IMR-90 (cell line): ENCODE results near the gene ZMYM4. TPM values are rescaled to one million over a fixed set of nuclear protein-coding genes. Genes with fewer than 3 reads are reported as not detected.
A peak's percentile ranks its signal among the peaks of the same experiment; 100 is the strongest.

Experiments used
- ATAC-seq: fragments of 200-7000 bp; cut with Tn5 transposase; 2 replicates; pipeline ENCODE4 v1.9.1; 2020; ENCODE audit warnings: low read depth, mild to moderate bottlenecking, moderate library complexity
- BruUV-seq: library from RNA; stranded (reverse); fragments of 400-500 nt; replicated peaks from 2 replicates; lab custom pipeline; 2021; lab: Mats Ljungman, UMichigan
- CTCF ChIA-PET: fragments of 300-600 bp; formaldehyde crosslinking; extraction: SDS; loops from one replicate; lab custom pipeline; 2021; ENCODE audit warnings: antibody characterized with exemption; lab: Yijun Ruan, JAX
- POLR2A ChIA-PET: fragments of 300-600 bp; sonication (Branson Sonifier 250); formaldehyde crosslinking; loops from one replicate; lab custom pipeline; 2022; ENCODE audit warnings: antibody characterized with exemption; ENCODE audit not compliant: unreplicated experiment; lab: Charles Lee
- DNase-seq: peaks from one replicate; pipeline ENCODE4 v3.0.0; 2013
- H2AFZ ChIP-seq: replicated peaks from 2 replicates; pipeline ENCODE3; 2013; ENCODE audit warnings: low read length, mild to moderate bottlenecking; ENCODE audit not compliant: poor library complexity
- H2AK5ac ChIP-seq: 2 replicates; pipeline ENCODE4 v1.6.1; 2013; ENCODE audit warnings: low read depth, low read length, inconsistent platforms
- H2AK9ac ChIP-seq: replicated peaks from 2 replicates; pipeline ENCODE3; 2013; ENCODE audit warnings: mild to moderate bottlenecking, low read depth, low read length, moderate library complexity; ENCODE audit not compliant: poor library complexity
- H2BK120ac ChIP-seq: 2 replicates; pipeline ENCODE4 v1.6.1; 2013; ENCODE audit warnings: low read depth, low read length, inconsistent platforms
- H2BK15ac ChIP-seq: 3 replicates; pipeline ENCODE4 v1.6.1; 2013; ENCODE audit warnings: low read depth, low read length, inconsistent platforms
- H2BK20ac ChIP-seq: 2 replicates; pipeline ENCODE4 v1.6.1; 2013; ENCODE audit warnings: low read depth, mild to moderate bottlenecking, inconsistent platforms, low read length, moderate library complexity
- H2BK5ac ChIP-seq: 2 replicates; pipeline ENCODE4 v1.6.1; 2013; ENCODE audit warnings: mild to moderate bottlenecking, low read depth, low read length, inconsistent platforms; ENCODE audit not compliant: poor library complexity, severe bottlenecking
- H3K14ac ChIP-seq: replicated peaks from 2 replicates; pipeline ENCODE4 v1.6.1; 2013; ENCODE audit warnings: low read depth, low read length, inconsistent platforms
- H3K18ac ChIP-seq: 2 replicates; pipeline ENCODE4 v1.6.1; 2013; ENCODE audit warnings: low read depth, low read length, control low read depth
- H3K23ac ChIP-seq: 2 replicates; pipeline ENCODE4 v1.6.1; 2013; ENCODE audit warnings: low read depth, low read length, inconsistent platforms
- H3K27ac ChIP-seq: 2 replicates; pipeline ENCODE4 v1.5.1; 2013; ENCODE audit warnings: mild to moderate bottlenecking, control low read depth, low read length; ENCODE audit not compliant: insufficient read depth
- H3K27me3 ChIP-seq: 2 replicates; pipeline ENCODE4 v1.6.1; 2013; ENCODE audit warnings: low read length; ENCODE audit not compliant: control insufficient read depth, insufficient read depth
- H3K36me3 ChIP-seq: 2 replicates; pipeline ENCODE4 v1.6.1; 2013; ENCODE audit warnings: low read length, mixed read lengths; ENCODE audit not compliant: control insufficient read depth, insufficient read depth
- H3K4ac ChIP-seq: 2 replicates; pipeline ENCODE4 v1.6.1; 2013; ENCODE audit warnings: low read depth, low read length, inconsistent platforms
- H3K4me1 ChIP-seq: 2 replicates; pipeline ENCODE4 v1.6.1; 2013; ENCODE audit warnings: low read length, mixed read lengths; ENCODE audit not compliant: control insufficient read depth, insufficient read depth
- H3K4me2 ChIP-seq: 2 replicates; pipeline ENCODE4 v1.6.1; 2013; ENCODE audit warnings: low read depth, mild to moderate bottlenecking, control low read depth, low read length, moderate library complexity
- H3K4me3 ChIP-seq: 2 replicates; pipeline ENCODE4 v1.5.1; 2013; ENCODE audit warnings: low read depth, mild to moderate bottlenecking, control low read depth, low read length, moderate library complexity; ENCODE audit not compliant: insufficient read depth
- H3K56ac ChIP-seq: 2 replicates; pipeline ENCODE4 v1.6.1; 2013; ENCODE audit warnings: low read length, inconsistent platforms; ENCODE audit not compliant: insufficient read depth; ENCODE audit errors: extremely low read depth
- H3K79me1 ChIP-seq, 2 experiments: 2 replicates each; pipeline ENCODE4 v1.6.1; 2013; ENCODE audit warnings: low read length in 2 of 2, inconsistent platforms in 1 of 2, low read depth in 1 of 2
- H3K9ac ChIP-seq: 2 replicates; pipeline ENCODE4 v1.6.1; 2013; ENCODE audit warnings: low read depth, low read length, control low read depth
- H3K9me1 ChIP-seq: 2 replicates; pipeline ENCODE4 v1.6.1; 2013; ENCODE audit warnings: low read length, inconsistent platforms; ENCODE audit not compliant: insufficient read depth
- H3K9me3 ChIP-seq: 2 replicates; pipeline ENCODE4 v1.6.1; 2013; ENCODE audit warnings: low read length; ENCODE audit not compliant: control insufficient read depth, insufficient read depth
- H4K20me1 ChIP-seq: 2 replicates; pipeline ENCODE4 v1.6.1; 2013; ENCODE audit warnings: low read length, inconsistent platforms; ENCODE audit not compliant: insufficient read depth
- H4K5ac ChIP-seq: 2 replicates; pipeline ENCODE4 v1.6.1; 2013; ENCODE audit warnings: mild to moderate bottlenecking, low read depth, low read length, control low read depth
- H4K8ac ChIP-seq, 2 experiments: 2 replicates each; pipeline ENCODE4 v1.6.1; 2013; ENCODE audit warnings: low read depth in 2 of 2, low read length in 2 of 2, control low read depth in 1 of 2, inconsistent platforms in 1 of 2
- H4K91ac ChIP-seq: 2 replicates; pipeline ENCODE4 v1.6.1; 2013; ENCODE audit warnings: low read depth, low read length, inconsistent platforms; ENCODE audit not compliant: insufficient read depth
- BHLHE40 ChIP-seq: fragments of 150-350 bp; IDR thresholded peaks from 2 replicates; pipeline ENCODE4 v1.6.1; 2016; ENCODE audit warnings: mild to moderate bottlenecking, low read depth, low read length
- CEBPB ChIP-seq: IDR thresholded peaks from 2 replicates; pipeline ENCODE4 v1.6.1; 2012; ENCODE audit warnings: low read depth, low read length, improper control_type of control experiment
- CHD1 ChIP-seq: IDR thresholded peaks from 2 replicates; pipeline ENCODE4 v1.6.1; 2012; ENCODE audit warnings: low read depth, low read length, improper control_type of control experiment
- RCOR1 ChIP-seq: IDR thresholded peaks from 2 replicates; pipeline ENCODE4 v1.6.1; 2012; ENCODE audit warnings: mild to moderate bottlenecking, low read length, improper control_type of control experiment; ENCODE audit not compliant: insufficient replicate concordance
- RFX5 ChIP-seq: IDR thresholded peaks from 2 replicates; pipeline ENCODE4 v1.8.0; 2012; ENCODE audit warnings: low read depth, mild to moderate bottlenecking, low read length, moderate library complexity
- USF2 ChIP-seq: fragments of 150-350 bp; IDR thresholded peaks from 2 replicates; pipeline ENCODE4 v1.6.1; 2017; ENCODE audit warnings: mild to moderate bottlenecking, antibody characterized with exemption, low read length, low read depth
- WGBS, 2 experiments: methylation state at CpG; one replicate each; pipeline versions ENCODE4 v1.1.5 to v1.1.7; 2013; ENCODE audit warnings: missing lambda C conversion rate in 2 of 2; ENCODE audit not compliant: insufficient read length in 1 of 2; ENCODE audit errors: extremely low coverage in 2 of 2; 5-methylcytosine and 5-hydroxymethylcytosine counted together
- dilution Hi-C: fragments of 300-500 bp; cut with HindIII; formaldehyde crosslinking; loops from one replicate; pipeline ENCODE4 v1.14.3; 2018; ENCODE audit warnings: low sequenced_read_pairs; ENCODE audit not compliant: unreplicated experiment
- in situ Hi-C: fragments of 300-500 bp; cut with MboI; formaldehyde crosslinking; loops from 3 replicates; pipeline ENCODE4 v1.14.3; 2019; ENCODE audit warnings: low sequenced_read_pairs, inconsistent platforms, mixed read lengths
- intact Hi-C: fragments of 100-400 bp; cut with micrococcal nuclease; formaldehyde crosslinking; loops from 2 replicates; pipeline ENCODE4 v1.10.0; 2022
- polyA plus RNA-seq, 3 experiments: library from polyadenylated mRNA; depleted of rRNA; stranded (reverse); fragments of >200 nt; gene quantifications; 2 replicates each; pipeline ENCODE4 v1.2.3, GENCODE V29; 2012; ENCODE audit warnings: low replicate concordance in 1 of 3
- total RNA-seq: library from RNA; depleted of rRNA; stranded (reverse); fragments of >200 nt; gene quantifications from 2 replicates; pipeline ENCODE4 v1.2.3, GENCODE V29; 2012

The ZMYM4 gene
- total and polyA plus RNA-seq, 2 of the 4 experiments (the other 2 are of a cell fraction), result 14.7 to 53.8 TPM

- H4K91ac ChIP-seq, result no peak overlapping the region
- POLR2A ChIA-PET, result no interaction called here
- H2AFZ ChIP-seq, result no peak overlapping the region
- H2AK9ac ChIP-seq, result no peak overlapping the region
- H3K14ac ChIP-seq, result no peak overlapping the region
- H3K4me1 ChIP-seq, result no peaks in the 10 kb centered on the region
- no peak overlapping the region for H4K8ac ChIP-seq
- no peak overlapping the region for H3K56ac ChIP-seq
- no peak overlapping the region for H3K18ac ChIP-seq
- H3K4me3 ChIP-seq, result no peak overlapping the region
- TF ChIP-seq RCOR1 (no peak), USF2 (no peak), BHLHE40 (no peak), RFX5 (no peak), CEBPB (0 out of 2 replicates have a peak, but pooled peaks have one; percentile 1), CHD1 (no peak)
- no peaks in the 10 kb centered on the region for H3K79me1 ChIP-seq
- no peak overlapping the region for H2BK120ac ChIP-seq
- H3K36me3 ChIP-seq, result no peaks in the 10 kb centered on the region
- H3K27me3 ChIP-seq, result no peaks in the 10 kb centered on the region
- no peak overlapping the region for H4K5ac ChIP-seq
- BruUV-seq, result no TSS peak
- H3K4me2 ChIP-seq, result no peak overlapping the region
- DNase-seq (no peak), ATAC-seq (no peak)
- no peak overlapping the region for H3K23ac ChIP-seq
- H3K27ac ChIP-seq, result no peak overlapping the region
- CTCF ChIA-PET, result no interaction called here
- no peaks in the 10 kb centered on the region for H3K9me3 ChIP-seq
- H3K9ac ChIP-seq, result no peak overlapping the region
- WGBS, 2 experiments, result no CpG with 5 or more reads among the region's 5 CpGs
- dilution Hi-C loops (no loop called here), in situ Hi-C loops (no loop called here), intact Hi-C loops (no loop called here)
- H2BK5ac ChIP-seq, result no peak overlapping the region
- H2BK15ac ChIP-seq, result no peak overlapping the region
- H3K4ac ChIP-seq, result no peak overlapping the region
- no peak overlapping the region for H2AK5ac ChIP-seq
- no peak overlapping the region for H2BK20ac ChIP-seq
- no peaks in the 10 kb centered on the region for H4K20me1 ChIP-seq
- no peaks in the 10 kb centered on the region for H3K9me1 ChIP-seq
Measured at GRCh38 chr1:35247256-35247655, 21.3 kb upstream of the ZMYM4 start.
